Measurements from ENCODE around the gene PAK1IP1.
A peak's percentile ranks its signal among the peaks of the same experiment; 100 is the strongest.

The PAK1IP1 gene

GRCh38 chr6:10682355-10682988 is 12.3 kb upstream of the PAK1IP1 start:
- ATAC-seq (replicated peaks) (no peak), DNase-seq (no peak)
- no peak overlapping the region for H3K4me3 Mint-ChIP-seq
- peak overlapping the region in 1 of 2 donors; percentile 32 for H3K27ac Mint-ChIP-seq
- H3K36me3 Mint-ChIP-seq (ENCODE audit: insufficient read depth) = peaks cover 4% of the 10 kb centered on the region
- H3K27me3 Mint-ChIP-seq = peaks cover 18 to 25% of the 10 kb centered on the region in 2 donors
- H3K9me3 Mint-ChIP-seq = no peaks in the 10 kb centered on the region
- peaks cover 2 to 4% of the 10 kb centered on the region in 2 donors for H3K4me1 Mint-ChIP-seq (ENCODE audit: low read depth in 2 of 2)

GRCh38 chr6:10684618-10685017 is 10.2 kb upstream of the PAK1IP1 start:
- Mint-ChIP-seq H3K4me1 (ENCODE audit: low read depth in 2 of 2) (peaks cover 2 to 4% of the 10 kb centered on the region in 2 donors), H3K36me3 (ENCODE audit: insufficient read depth) (no peaks in the 10 kb centered on the region), H3K27ac (no peak overlapping the region), H3K4me3 (peak overlapping the region in 1 of 2 donors; percentile 28), H3K9me3 (no peaks in the 10 kb centered on the region), H3K27me3 (peaks cover 18 to 40% of the 10 kb centered on the region in 2 donors)
- no peak for DNase-seq
- no peak for ATAC-seq (replicated peaks)

GRCh38 chr6:10685092-10685915 is 9.5 kb upstream of the PAK1IP1 start:
- ATAC-seq (replicated peaks) (no peak), DNase-seq (no peak)
- H3K27me3 Mint-ChIP-seq = peaks cover 18 to 45% of the 10 kb centered on the region in 2 donors
- H3K4me3 Mint-ChIP-seq = peak overlapping the region in 1 of 2 donors; percentile 28
- H3K36me3 Mint-ChIP-seq (ENCODE audit: insufficient read depth) = no peaks in the 10 kb centered on the region
- peaks cover 2 to 4% of the 10 kb centered on the region in 2 donors for H3K4me1 Mint-ChIP-seq (ENCODE audit: low read depth in 2 of 2)
- no peaks in the 10 kb centered on the region for H3K9me3 Mint-ChIP-seq
- H3K27ac Mint-ChIP-seq = no peak overlapping the region

GRCh38 chr6:10686901-10687300 is 7.9 kb upstream of the PAK1IP1 start:
- Mint-ChIP-seq H3K27ac (no peak overlapping the region), H3K36me3 (ENCODE audit: insufficient read depth) (no peaks in the 10 kb centered on the region), H3K9me3 (no peaks in the 10 kb centered on the region), H3K27me3 (peaks cover 18 to 45% of the 10 kb centered on the region in 2 donors), H3K4me1 (ENCODE audit: low read depth in 2 of 2) (peaks cover 2 to 4% of the 10 kb centered on the region in 2 donors), H3K4me3 (no peak overlapping the region)
- ATAC-seq (replicated peaks) = no peak
- no peak for DNase-seq

- peaks cover 2 to 4% of the 10 kb centered on the region in 2 donors for H3K4me1 Mint-ChIP-seq (ENCODE audit: low read depth in 2 of 2)
- no peak overlapping the region for H3K27ac Mint-ChIP-seq
- H3K27me3 Mint-ChIP-seq = peaks cover 18 to 45% of the 10 kb centered on the region in 2 donors
- no peak overlapping the region for H3K4me3 Mint-ChIP-seq
- no peak for DNase-seq
- ATAC-seq (replicated peaks) = no peak
- H3K9me3 Mint-ChIP-seq = no peaks in the 10 kb centered on the region
- no peaks in the 10 kb centered on the region for H3K36me3 Mint-ChIP-seq (ENCODE audit: insufficient read depth)
Observed at GRCh38 chr6:10687582-10687981, 7.2 kb upstream of the PAK1IP1 start.

- Mint-ChIP-seq H3K36me3 (ENCODE audit: insufficient read depth) (peaks cover 25% of the 10 kb centered on the region), H3K4me3 (no peak overlapping the region), H3K4me1 (ENCODE audit: low read depth in 2 of 2) (peaks cover 19 to 20% of the 10 kb centered on the region in 2 donors), H3K27ac (no peak overlapping the region), H3K9me3 (no peaks in the 10 kb centered on the region), H3K27me3 (peaks cover 3 to 26% of the 10 kb centered on the region in 2 donors)
- no peak for DNase-seq
- ATAC-seq (replicated peaks) = no peak
Observed at GRCh38 chr6:10690651-10691445, 3.9 kb upstream of the PAK1IP1 start.

GRCh38 chr6:10692965-10693538 is 1.7 kb upstream of the PAK1IP1 start:
- peaks cover 36% of the 10 kb centered on the region for H3K36me3 Mint-ChIP-seq (ENCODE audit: insufficient read depth)
- ATAC-seq (replicated peaks) (no peak), DNase-seq (no peak)
- no peaks in the 10 kb centered on the region for H3K9me3 Mint-ChIP-seq
- H3K27me3 Mint-ChIP-seq = peaks cover 0 to 14% of the 10 kb centered on the region in 2 donors
- H3K4me1 Mint-ChIP-seq (ENCODE audit: low read depth in 2 of 2) = peaks cover 24 to 28% of the 10 kb centered on the region in 2 donors
- peak overlapping the region; percentile 51 to 100 for H3K27ac Mint-ChIP-seq
- peak overlapping the region; percentile 95 to 99 for H3K4me3 Mint-ChIP-seq

GRCh38 chr6:10695086-10695657 is 400 bp downstream of the PAK1IP1 start:
- DNase-seq = no peak
- Mint-ChIP-seq H3K4me1 (ENCODE audit: low read depth in 2 of 2) (peaks cover 27 to 31% of the 10 kb centered on the region in 2 donors), H3K36me3 (ENCODE audit: insufficient read depth) (peaks cover 51% of the 10 kb centered on the region), H3K27ac (peak overlapping the region; percentile 100), H3K27me3 (no peaks in the 10 kb centered on the region), H3K4me3 (peak overlapping the region; percentile 95 to 99), H3K9me3 (no peaks in the 10 kb centered on the region)
- no peak for ATAC-seq (replicated peaks)

- Mint-ChIP-seq H3K9me3 (no peaks in the 10 kb centered on the region), H3K27me3 (no peaks in the 10 kb centered on the region), H3K4me3 (peak overlapping the region in 1 of 2 donors; percentile 99), H3K36me3 (ENCODE audit: insufficient read depth) (peaks cover 62% of the 10 kb centered on the region), H3K27ac (no peak overlapping the region), H3K4me1 (ENCODE audit: low read depth in 2 of 2) (peaks cover 27 to 42% of the 10 kb centered on the region in 2 donors)
- ATAC-seq (replicated peaks) (no peak), DNase-seq (no peak)
Observed at GRCh38 chr6:10696655-10697054, 1.9 kb downstream of the PAK1IP1 start.

- H3K27ac Mint-ChIP-seq = no peak overlapping the region
- ATAC-seq (replicated peaks) (no peak), DNase-seq (no peak)
- H3K4me1 Mint-ChIP-seq (ENCODE audit: low read depth in 2 of 2) = no peaks in the 10 kb centered on the region
- H3K9me3 Mint-ChIP-seq = no peaks in the 10 kb centered on the region
- H3K27me3 Mint-ChIP-seq = no peaks in the 10 kb centered on the region
- peaks cover 16% of the 10 kb centered on the region for H3K36me3 Mint-ChIP-seq (ENCODE audit: insufficient read depth)
- no peak overlapping the region for H3K4me3 Mint-ChIP-seq
Observed at GRCh38 chr6:10713962-10714361, 19.2 kb downstream of the PAK1IP1 start.

GRCh38 chr6:10719296-10719963 is 24.7 kb downstream of the PAK1IP1 start:
- Mint-ChIP-seq H3K4me3 (peak overlapping the region; percentile 81 to 82), H3K4me1 (ENCODE audit: low read depth in 2 of 2) (peaks cover 31 to 32% of the 10 kb centered on the region in 2 donors), H3K27me3 (no peaks in the 10 kb centered on the region), H3K36me3 (ENCODE audit: insufficient read depth) (no peaks in the 10 kb centered on the region), H3K9me3 (no peaks in the 10 kb centered on the region), H3K27ac (peak overlapping the region; percentile 75 to 81)
- peak; percentile 41 to 44 (median 41) for DNase-seq
- peak; percentile 35 for ATAC-seq (replicated peaks)

GRCh38 chr6:10719964-10720264 is 25.1 kb downstream of the PAK1IP1 start:
- H3K4me1 Mint-ChIP-seq (ENCODE audit: low read depth in 2 of 2) = peaks cover 32 to 33% of the 10 kb centered on the region in 2 donors
- no peaks in the 10 kb centered on the region for H3K27me3 Mint-ChIP-seq
- no peaks in the 10 kb centered on the region for H3K9me3 Mint-ChIP-seq
- H3K36me3 Mint-ChIP-seq (ENCODE audit: insufficient read depth) = no peaks in the 10 kb centered on the region
- peak overlapping the region; percentile 75 to 81 for H3K27ac Mint-ChIP-seq
- H3K4me3 Mint-ChIP-seq = peak overlapping the region; percentile 81 to 82
- ATAC-seq (replicated peaks) (no peak), DNase-seq (no peak)
